Neuronal stem cell (in vitro differentiated cells): ENCODE measurements around the gene CCDC9B.

ENCODE experiments used
- DNase-seq: peaks from one replicate; pipeline ENCODE4 v3.0.0-alpha.2; 2013; ENCODE audit warnings: low spot score
- H2AFZ ChIP-seq: one replicate; pipeline ENCODE4 v1.6.1; 2013; ENCODE audit warnings: mild to moderate bottlenecking, low read length, inconsistent platforms
- H2AK5ac ChIP-seq: 2 replicates; pipeline ENCODE4 v1.6.1; 2013; ENCODE audit warnings: low read depth, mild to moderate bottlenecking, inconsistent platforms, low read length, moderate library complexity, mixed read lengths
- H2BK120ac ChIP-seq: 2 replicates; pipeline ENCODE4 v1.6.1; 2013; ENCODE audit warnings: low read depth, mild to moderate bottlenecking, inconsistent platforms, low read length, moderate library complexity, mixed read lengths
- H2BK12ac ChIP-seq: one replicate; pipeline ENCODE4 v1.6.1; 2013; ENCODE audit warnings: low read length, inconsistent platforms
- H2BK15ac ChIP-seq: 2 replicates; pipeline ENCODE4 v1.6.1; 2013; ENCODE audit warnings: mild to moderate bottlenecking, low read length, inconsistent platforms, mixed read lengths
- H2BK5ac ChIP-seq: one replicate; pipeline ENCODE4 v1.6.1; 2013; ENCODE audit warnings: inconsistent platforms, mild to moderate bottlenecking, low read length, moderate library complexity
- H3K14ac ChIP-seq: one replicate; pipeline ENCODE4 v1.6.1; 2013; ENCODE audit warnings: low read length, inconsistent platforms
- H3K18ac ChIP-seq: 2 replicates; pipeline ENCODE4 v1.6.1; 2013; ENCODE audit warnings: low read length, inconsistent platforms
- H3K23ac ChIP-seq: 2 replicates; pipeline ENCODE4 v1.6.1; 2013; ENCODE audit warnings: low read depth, mild to moderate bottlenecking, mixed read lengths, low read length, inconsistent platforms; ENCODE audit not compliant: poor library complexity
- H3K27ac ChIP-seq: replicated peaks from 3 replicates; pipeline ENCODE4 v1.5.1; 2013; ENCODE audit warnings: low read length, inconsistent platforms
- H3K27me3 ChIP-seq, 3 experiments: 2 replicates each; pipeline ENCODE4 v1.6.1; 2013; ENCODE audit warnings: low read length in 3 of 3, mild to moderate bottlenecking in 2 of 3, inconsistent platforms in 1 of 3, low read depth in 1 of 3, mixed read lengths in 1 of 3, moderate library complexity in 1 of 3; ENCODE audit not compliant: control insufficient read depth in 3 of 3, insufficient read depth in 3 of 3
- H3K36me3 ChIP-seq, 2 donors: replicated peaks in 1 of 2; 2 replicates each; pipeline ENCODE4 v1.6.1; 2013; ENCODE audit warnings: low read length in 2 of 2; ENCODE audit not compliant: control insufficient read depth in 2 of 2, insufficient read depth in 2 of 2
- H3K4ac ChIP-seq: 2 replicates; pipeline ENCODE4 v1.6.1; 2013; ENCODE audit warnings: inconsistent platforms, mild to moderate bottlenecking, low read length, moderate library complexity
- H3K4me1 ChIP-seq, 2 donors: 1 replicate in 1 of 2; 2 replicates in 1 of 2; pipeline ENCODE4 v1.6.1; 2013; ENCODE audit warnings: low read length in 2 of 2, low read depth in 1 of 2; ENCODE audit not compliant: control insufficient read depth in 2 of 2, insufficient read depth in 1 of 2
- H3K4me2 ChIP-seq: one replicate; pipeline ENCODE4 v1.6.1; 2013; ENCODE audit warnings: mild to moderate bottlenecking, low read length, inconsistent platforms; ENCODE audit not compliant: insufficient read depth, poor library complexity, severe bottlenecking
- H3K4me3 ChIP-seq, 2 donors: 2 replicates each; pipeline ENCODE4 v1.5.1; 2013; ENCODE audit warnings: low read length in 2 of 2, mild to moderate bottlenecking in 2 of 2, inconsistent platforms in 1 of 2, moderate library complexity in 1 of 2
- H3K79me1 ChIP-seq: one replicate; pipeline ENCODE4 v1.6.1; 2013; ENCODE audit warnings: low read depth, mild to moderate bottlenecking, inconsistent platforms, low read length, moderate library complexity
- H3K9ac ChIP-seq: one replicate; pipeline ENCODE4 v1.6.1; 2013; ENCODE audit warnings: mild to moderate bottlenecking, low read depth, low read length, inconsistent platforms; ENCODE audit not compliant: poor library complexity
- H3K9me3 ChIP-seq, 2 donors: replicated peaks in 1 of 2; 2 replicates each; pipeline versions ENCODE3 to v1.6.1; 2013; ENCODE audit warnings: low read length in 2 of 2, mild to moderate bottlenecking in 2 of 2, inconsistent platforms in 1 of 2, low read depth in 1 of 2, mixed read lengths in 1 of 2, moderate library complexity in 1 of 2; ENCODE audit not compliant: control insufficient read depth in 2 of 2, insufficient read depth in 1 of 2
- H4K8ac ChIP-seq: one replicate; pipeline ENCODE4 v1.6.1; 2013; ENCODE audit warnings: low read depth, mild to moderate bottlenecking, inconsistent platforms, low read length, moderate library complexity
- H4K91ac ChIP-seq: one replicate; pipeline ENCODE4 v1.6.1; 2013; ENCODE audit warnings: low read length, low read depth, mild to moderate bottlenecking, inconsistent platforms; ENCODE audit not compliant: poor library complexity
- WGBS, 2 donors: extraction: QIAGEN DNeasy Blood & Tissue Kit; methylation state at CpG; one replicate each; pipeline ENCODE4 v1.1.7; 2013; ENCODE audit warnings: missing lambda C conversion rate in 2 of 2, mixed read lengths in 1 of 2; ENCODE audit not compliant: insufficient read length in 2 of 2, insufficient replicate concordance in 1 of 2; ENCODE audit errors: extremely low coverage in 2 of 2; 5-methylcytosine and 5-hydroxymethylcytosine counted together

The CCDC9B gene

DNA sequence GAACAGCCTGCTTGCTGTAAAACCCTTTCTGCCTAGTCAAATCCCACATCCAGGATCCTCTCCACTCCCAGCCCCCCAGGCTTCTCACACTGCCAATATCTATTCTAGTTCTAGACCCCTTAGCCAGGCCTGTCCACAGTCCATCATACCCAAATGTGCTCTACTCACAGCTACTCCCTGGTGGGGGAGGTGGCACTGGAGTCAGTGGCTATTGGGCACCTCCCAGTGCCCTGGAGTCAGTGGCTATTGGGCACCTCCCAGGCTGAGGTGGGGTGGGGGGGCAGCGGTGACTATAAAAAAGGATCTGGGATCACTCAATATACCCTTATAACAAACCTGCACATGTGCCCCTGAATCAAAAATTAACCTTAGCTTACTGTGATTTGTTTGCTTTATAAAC, 16.5 kb upstream of the CCDC9B start:
- Histone ChIP-seq H3K4ac (no peak overlapping the region), H2BK5ac (no peak overlapping the region), H3K27ac (no peak overlapping the region), H3K4me1 (peaks cover 13 to 15% of the 10 kb centered on the region in 2 donors), H3K9me3 (no peaks in the 10 kb centered on the region), H2AK5ac (no peak overlapping the region), H2BK120ac (no peak overlapping the region), H3K14ac (no peak overlapping the region), H2BK12ac (no peak overlapping the region), H3K18ac (no peak overlapping the region), H2BK15ac (no peak overlapping the region), H2AFZ (peak overlapping the region; percentile 97), H4K8ac (no peak overlapping the region), H3K4me3 (peak overlapping the region in 1 of 2 donors; percentile 53), H3K23ac (no peak overlapping the region), H3K9ac (no peak overlapping the region), H4K91ac (no peak overlapping the region), H3K27me3 (peaks cover 0 to 84% (median 20%) of the 10 kb centered on the region in 3 experiments), H3K4me2 (peak overlapping the region; percentile 90), H3K79me1 (no peaks in the 10 kb centered on the region), H3K36me3 (no peaks in the 10 kb centered on the region)
- no CpG with 5 or more reads among the region's 1 CpG for WGBS, 2 donors
- no peak for DNase-seq

- no peak overlapping the region for H2BK5ac ChIP-seq
- H2AFZ ChIP-seq: no peak overlapping the region
- no peak overlapping the region for H2BK12ac ChIP-seq
- H3K4me2 ChIP-seq: no peak overlapping the region
- H3K4ac ChIP-seq: no peak overlapping the region
- no peak for DNase-seq
- no peak overlapping the region for H2BK15ac ChIP-seq
- H3K36me3 ChIP-seq: no peaks in the 10 kb centered on the region
- H3K9ac ChIP-seq: no peak overlapping the region
- H3K18ac ChIP-seq: no peak overlapping the region
- no peaks in the 10 kb centered on the region for H3K79me1 ChIP-seq
- no peak overlapping the region for H4K8ac ChIP-seq
- H3K27me3 ChIP-seq: peaks cover 0 to 77% (median 16%) of the 10 kb centered on the region in 3 experiments
- no peaks in the 10 kb centered on the region for H3K9me3 ChIP-seq
- no peak overlapping the region for H2AK5ac ChIP-seq
- H3K27ac ChIP-seq: no peak overlapping the region
- peaks cover 13 to 15% of the 10 kb centered on the region in 2 donors for H3K4me1 ChIP-seq
- no peak overlapping the region for H3K14ac ChIP-seq
- WGBS, 2 donors: no CpG with 5 or more reads among the region's 5 CpGs
- H3K4me3 ChIP-seq: no peak overlapping the region
- no peak overlapping the region for H3K23ac ChIP-seq
- no peak overlapping the region for H4K91ac ChIP-seq
- no peak overlapping the region for H2BK120ac ChIP-seq
Observed at GRCh38 chr15:40355976-40356585, 15.3 kb upstream of the CCDC9B start.

- Histone ChIP-seq H3K23ac (no peak overlapping the region), H3K14ac (no peak overlapping the region), H3K4me1 (peaks cover 13 to 15% of the 10 kb centered on the region in 2 donors), H2AFZ (no peak overlapping the region), H2AK5ac (no peak overlapping the region), H3K4me3 (no peak overlapping the region), H3K36me3 (no peaks in the 10 kb centered on the region), H4K8ac (no peak overlapping the region), H3K27me3 (peaks cover 0 to 75% (median 14%) of the 10 kb centered on the region in 3 experiments), H3K27ac (no peak overlapping the region), H3K18ac (no peak overlapping the region), H3K79me1 (no peaks in the 10 kb centered on the region), H2BK15ac (no peak overlapping the region), H3K9me3 (no peaks in the 10 kb centered on the region), H3K9ac (no peak overlapping the region), H2BK120ac (no peak overlapping the region), H4K91ac (no peak overlapping the region), H2BK5ac (no peak overlapping the region), H2BK12ac (no peak overlapping the region), H3K4me2 (no peak overlapping the region), H3K4ac (no peak overlapping the region)
- DNase-seq: no peak
- WGBS, 2 donors: no CpG with 5 or more reads among the region's 9 CpGs
Observed at GRCh38 chr15:40354408-40355171, 13.9 kb upstream of the CCDC9B start.

DNA sequence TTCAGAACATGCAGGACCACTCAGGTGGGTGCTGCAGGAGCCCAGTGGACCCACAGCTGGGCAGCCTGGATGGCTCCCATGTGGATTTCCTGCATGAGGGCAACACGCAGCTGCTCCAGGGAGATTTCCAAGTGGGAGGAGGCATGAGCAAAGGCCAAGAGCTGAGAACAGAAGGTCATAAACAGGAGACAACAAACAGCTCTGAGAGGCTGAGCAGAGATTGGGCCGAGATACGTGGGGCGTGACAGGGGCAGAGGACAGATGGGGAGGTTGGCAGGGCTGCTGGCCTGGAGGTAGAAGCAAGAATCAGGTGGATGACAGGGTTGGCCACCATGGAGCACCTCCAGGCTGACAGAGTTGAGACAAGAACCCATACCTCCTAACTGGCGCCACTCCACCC, 13.0 kb upstream of the CCDC9B start:
- Histone ChIP-seq H3K9me3 (no peaks in the 10 kb centered on the region), H3K23ac (peak overlapping the region; percentile 46), H2AFZ (no peak overlapping the region), H3K4me2 (no peak overlapping the region), H2BK15ac (peak overlapping the region; percentile 20), H3K27me3 (peaks cover 0 to 75% (median 5%) of the 10 kb centered on the region in 3 experiments), H3K4me1 (peaks cover 11 to 12% of the 10 kb centered on the region in 2 donors), H3K4me3 (no peak overlapping the region), H2AK5ac (peak overlapping the region; percentile 25), H2BK120ac (no peak overlapping the region), H3K14ac (no peak overlapping the region), H3K4ac (no peak overlapping the region), H3K36me3 (no peaks in the 10 kb centered on the region), H3K79me1 (no peaks in the 10 kb centered on the region), H3K9ac (no peak overlapping the region), H2BK12ac (peak overlapping the region; percentile 65), H3K27ac (no peak overlapping the region), H4K8ac (no peak overlapping the region), H2BK5ac (no peak overlapping the region), H4K91ac (no peak overlapping the region), H3K18ac (peak overlapping the region; percentile 33)
- DNase-seq: no peak
- no CpG with 5 or more reads among the region's 5 CpGs for WGBS, 2 donors
